CD1c-positive myeloid dendritic cell (primary cell): ENCODE measurements around the gene RBP3.

Source experiments
- DNase-seq: peaks from one replicate; pipeline ENCODE4 v3.0.0-alpha.2; 2016; ENCODE audit errors: extremely low spot score

RBP3 gene

DNA sequence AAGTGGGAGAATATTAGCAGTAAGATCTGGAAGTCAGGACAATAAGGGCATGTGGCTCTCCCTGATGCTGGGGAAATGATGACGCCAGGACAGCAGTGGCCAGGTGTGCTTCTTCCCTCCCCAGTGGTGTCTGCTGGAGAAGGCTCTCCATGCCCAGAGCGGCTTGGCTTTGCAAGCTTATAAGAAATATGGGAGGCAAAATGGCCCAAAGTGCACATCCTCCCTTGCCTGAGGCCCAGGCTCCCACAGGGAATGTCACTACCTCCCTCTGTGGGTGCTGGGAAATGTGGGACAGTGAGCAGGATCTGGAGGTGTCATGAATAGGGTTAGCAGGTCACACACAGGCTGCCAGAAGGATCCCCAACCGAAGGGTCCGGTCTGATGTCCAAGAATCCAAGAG is 53.0 kb downstream of the RBP3 start:
- DNase-seq: no peak

DNA sequence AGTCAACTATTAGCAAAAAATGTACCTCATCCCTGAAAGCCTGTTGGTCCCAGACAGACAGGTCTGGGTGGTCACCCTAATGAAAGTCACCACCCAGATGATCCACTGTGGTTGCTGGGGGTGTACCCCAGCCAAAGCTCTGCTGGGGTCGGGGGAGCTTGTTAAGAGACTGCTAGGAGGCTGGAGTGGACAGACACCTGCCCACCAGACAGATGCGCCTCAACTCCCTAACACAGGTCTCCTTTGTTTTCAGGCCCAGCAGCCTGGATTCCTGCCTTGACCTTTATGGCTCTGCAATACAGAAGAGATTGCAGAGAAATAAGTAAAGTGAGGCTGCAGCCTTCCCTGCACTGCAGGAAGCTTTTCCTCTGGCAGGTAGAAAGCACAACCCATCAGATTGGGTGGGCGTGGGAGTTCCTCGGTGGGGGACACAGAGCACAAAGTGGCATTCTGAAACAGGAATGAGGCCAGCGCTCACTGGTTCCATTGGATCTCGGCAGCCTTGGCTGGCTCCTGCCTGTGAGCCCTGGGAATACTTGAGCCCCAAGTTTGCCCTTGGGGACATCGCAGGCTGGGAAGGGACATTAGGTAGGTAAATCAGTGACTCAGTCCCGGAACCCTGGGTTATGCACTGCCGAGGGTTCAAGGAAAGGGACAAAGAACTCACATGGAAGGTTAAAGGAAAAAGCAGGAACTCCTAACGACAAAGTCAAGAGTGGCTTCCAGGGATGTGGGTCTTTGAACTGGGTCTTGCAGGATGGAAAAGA is 53.9 kb downstream of the RBP3 start:
- DNase-seq: no peak

DNA sequence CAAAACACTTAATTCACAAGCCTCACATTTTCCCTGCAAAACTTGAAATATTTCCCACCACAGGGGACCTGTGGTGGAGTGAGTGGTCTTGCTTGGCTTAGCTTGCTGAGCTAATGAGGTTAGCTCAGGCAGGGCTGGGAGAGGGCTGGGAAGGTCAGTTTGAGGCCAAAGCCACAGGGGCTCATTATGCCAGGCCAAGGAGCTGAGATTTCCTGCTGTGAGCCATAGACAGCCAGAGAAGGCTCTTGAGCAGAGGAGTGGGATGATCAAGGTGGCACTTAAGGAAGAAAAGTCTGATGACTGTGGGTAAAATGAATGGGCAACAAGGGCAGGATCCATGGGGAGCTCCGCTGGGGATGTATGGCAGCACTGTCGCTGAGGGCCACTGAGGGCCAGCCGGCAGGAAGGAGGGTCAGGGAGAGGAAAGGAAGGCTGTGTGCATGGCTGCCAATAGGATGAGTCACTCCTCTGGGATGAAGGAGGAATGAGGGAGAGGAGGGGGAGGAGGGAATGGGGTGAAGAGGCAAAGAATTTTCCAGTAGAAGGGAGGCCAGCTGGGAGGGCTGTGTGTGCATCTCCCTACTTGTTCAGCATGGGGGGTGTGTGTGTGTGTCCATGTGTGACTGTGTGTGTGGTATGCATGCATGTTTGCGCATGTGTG is 54.6 kb downstream of the RBP3 start:
- DNase-seq: no peak

DNA sequence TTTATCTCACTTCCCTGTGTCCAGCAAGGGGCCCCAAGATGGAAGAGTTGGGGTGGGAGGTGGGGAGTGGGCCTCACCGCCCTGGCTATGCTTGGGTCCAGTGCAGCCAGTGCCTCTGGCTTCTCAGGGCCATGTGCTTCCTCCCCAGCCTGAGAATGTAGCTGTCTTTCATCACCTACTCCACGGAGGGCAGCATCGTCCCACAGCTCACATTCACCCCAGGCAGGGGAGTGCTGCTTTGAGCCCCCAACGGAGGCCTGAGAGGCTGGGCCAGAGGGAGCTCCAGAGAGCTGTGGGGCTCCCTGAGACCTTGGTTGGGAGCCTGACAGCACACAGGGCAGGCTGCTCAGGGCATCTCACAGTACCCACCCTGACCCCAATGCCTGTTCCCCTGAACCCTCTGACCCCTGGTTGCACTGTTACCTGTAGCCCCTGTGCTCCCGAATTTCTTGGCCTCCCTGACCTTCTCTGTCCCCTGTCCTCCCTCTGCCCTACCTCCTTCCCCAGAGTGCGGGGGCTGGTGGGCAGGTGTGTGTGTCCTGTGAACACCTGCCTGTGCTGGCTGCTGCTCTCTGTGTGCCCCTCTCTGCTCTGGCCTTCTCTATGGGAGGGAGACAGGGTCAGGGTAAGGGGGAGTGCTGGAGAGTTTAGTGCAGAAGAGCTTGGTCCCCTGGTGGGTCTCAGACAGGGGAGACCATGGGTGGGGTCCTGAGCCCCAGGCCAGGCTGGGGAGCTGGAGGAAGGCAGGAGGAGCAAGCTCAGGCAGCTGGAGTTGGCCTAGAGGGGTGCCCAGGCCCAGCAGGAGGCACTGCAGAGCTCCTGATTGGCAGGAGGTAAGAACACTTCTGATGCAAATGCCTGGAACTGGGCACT is 55.5 kb downstream of the RBP3 start:
- no peak for DNase-seq

DNA sequence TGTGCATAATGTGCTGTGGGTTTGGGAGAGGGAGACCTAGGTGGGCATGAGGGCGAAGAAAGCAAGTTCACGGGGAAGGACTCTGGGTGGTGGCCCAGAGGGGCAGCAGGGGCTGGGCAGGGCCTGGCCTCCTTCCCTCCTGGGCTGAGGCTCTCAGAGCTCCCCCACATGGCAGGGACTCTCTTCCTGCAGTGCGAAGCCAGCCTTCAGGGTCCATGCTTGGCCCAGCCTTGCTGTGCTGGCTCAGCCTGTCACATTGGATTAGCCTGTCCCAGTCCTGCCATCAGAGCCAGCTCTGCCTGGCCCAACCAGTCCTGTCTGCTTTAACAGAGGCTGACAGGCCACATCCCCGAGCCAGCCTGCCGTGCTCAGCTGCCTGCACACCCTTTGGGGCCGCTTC is 56.3 kb downstream of the RBP3 start:
- no peak for DNase-seq

DNA sequence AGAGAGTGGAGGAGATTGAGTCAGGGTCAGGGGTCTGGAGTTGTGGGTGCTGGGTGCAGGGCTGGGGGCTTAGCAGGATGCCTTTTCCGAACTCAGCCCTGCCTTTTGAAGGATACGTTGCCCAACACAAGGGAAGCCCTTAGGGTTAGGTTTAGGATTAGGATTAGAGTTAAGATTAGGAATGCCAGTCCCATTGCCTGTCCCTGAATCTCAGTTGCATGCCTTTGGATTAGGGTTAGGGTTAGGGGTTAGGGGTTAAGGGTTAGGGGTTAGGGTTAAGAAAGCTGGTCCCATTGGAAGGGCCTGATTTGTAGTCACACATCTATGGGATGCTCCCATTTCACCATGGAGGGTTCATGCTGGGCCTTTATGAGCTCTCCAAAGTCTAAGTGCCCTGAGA is 56.8 kb downstream of the RBP3 start:
- no peak for DNase-seq

DNA sequence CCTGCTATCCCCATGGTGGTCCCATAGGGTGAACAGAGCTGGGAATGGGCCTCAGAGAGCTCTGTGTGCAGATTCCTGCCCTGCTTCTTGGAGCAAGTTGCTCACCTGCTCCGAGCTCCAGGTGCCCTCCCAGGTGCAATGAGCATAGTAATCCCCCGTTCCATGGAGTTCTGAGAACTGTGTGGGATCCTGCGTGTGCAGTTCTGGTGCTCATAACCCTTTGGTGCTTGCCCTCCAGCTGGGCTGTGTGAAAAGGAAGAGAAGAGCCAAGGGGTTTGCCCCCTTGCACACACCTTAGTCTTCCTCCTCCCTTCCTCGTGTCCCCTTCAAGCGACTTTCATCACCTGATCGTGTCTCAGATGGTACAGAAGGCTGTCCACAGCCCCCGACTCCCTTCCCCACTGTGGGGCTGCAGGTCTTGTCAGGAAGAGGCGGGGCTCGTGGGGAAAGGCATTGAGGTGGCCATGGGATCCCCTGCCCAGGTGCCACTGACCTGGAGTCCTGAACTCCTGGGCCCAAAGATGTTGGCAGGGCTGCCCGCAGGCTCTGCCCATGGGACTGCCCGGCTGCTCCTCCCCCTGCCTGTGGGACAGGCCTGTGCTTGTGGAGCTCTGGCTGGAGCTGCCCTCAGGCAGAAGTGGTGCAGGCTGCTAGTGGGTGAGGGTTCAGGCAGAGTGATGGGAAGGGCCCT is 57.8 kb downstream of the RBP3 start:
- no peak for DNase-seq

DNA sequence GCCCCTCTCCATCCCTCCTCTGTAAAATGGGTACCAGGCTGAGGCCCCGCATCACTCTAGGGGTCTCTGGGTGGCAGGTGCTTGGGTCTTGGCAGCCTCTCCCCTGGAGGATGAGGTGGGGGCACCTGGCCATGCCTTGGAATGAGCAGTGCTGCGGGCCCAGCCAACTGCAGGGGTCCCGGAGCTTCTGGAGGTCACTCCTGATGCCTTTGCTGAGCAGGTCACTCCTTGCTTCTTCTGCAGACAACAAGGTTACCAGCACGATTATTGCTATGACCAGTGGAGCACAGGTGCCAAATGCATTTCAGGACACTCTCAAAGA is 58.3 kb downstream of the RBP3 start:
- DNase-seq: no peak

DNA sequence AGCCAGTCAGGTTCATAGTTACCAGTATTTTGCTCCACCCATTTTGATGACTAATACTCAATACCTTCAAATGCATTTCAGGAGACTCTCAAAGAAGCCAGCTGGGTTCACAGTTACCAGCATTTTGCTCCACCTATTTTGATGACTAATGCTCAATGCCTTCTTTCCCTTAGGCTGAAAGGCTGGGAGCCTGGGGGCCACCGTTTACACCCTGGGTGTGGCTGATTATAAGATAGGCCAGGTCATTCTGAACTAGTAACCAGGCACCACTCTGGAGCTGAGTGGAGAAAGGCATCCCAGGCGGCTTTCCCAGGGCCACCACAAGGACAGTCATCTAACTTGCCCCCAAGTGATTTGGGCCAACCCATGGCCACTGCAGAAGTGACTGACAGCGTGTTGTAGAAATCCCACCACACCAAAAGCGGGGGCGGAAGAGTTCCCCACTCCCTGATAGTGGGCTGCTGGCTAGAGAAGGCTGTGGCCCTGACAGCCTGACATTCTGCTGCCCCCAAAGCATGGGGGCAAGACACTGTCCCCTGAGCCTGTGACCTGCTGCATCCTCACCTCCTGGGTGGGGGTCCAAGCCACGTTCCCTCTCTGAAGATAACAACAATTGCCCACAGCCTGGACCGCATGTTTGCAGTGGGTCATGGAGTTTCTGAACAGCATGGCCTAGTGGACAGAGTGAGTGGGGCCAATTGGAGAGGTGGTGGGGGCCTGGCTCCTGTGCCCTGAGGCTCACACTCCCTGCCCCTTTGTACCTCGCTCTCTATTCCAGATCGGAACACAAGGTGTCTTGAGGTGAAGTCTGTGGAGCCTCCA is 58.9 kb downstream of the RBP3 start:
- DNase-seq: peak; percentile 7
